Lung (tissue), 12 donors: ENCODE results near the gene FIGLA. TPM values are rescaled to one million over a fixed set of nuclear protein-coding genes. Genes with fewer than 3 reads are reported as not detected.

Source experiments
- ATAC-seq: fragments of 200-7000 bp; cut with Tn5 transposase; one replicate; pipeline ENCODE4 v1.9.1; 2020; ENCODE audit warnings: moderate number of reproducible peaks; ENCODE audit not compliant: insufficient read depth, low FRiP score
- DNase-seq, 3 donors: peaks; one replicate each; pipeline ENCODE4 v3.0.0-alpha.2; 2013 to 2017
- H3K27ac ChIP-seq, 2 donors: one replicate each; pipeline ENCODE4 v1.5.1; 2013; ENCODE audit warnings: mild to moderate bottlenecking in 2 of 2, moderate library complexity in 2 of 2, control low read depth in 1 of 2, inconsistent platforms in 1 of 2, low read depth in 1 of 2, low read length in 1 of 2
- H3K27me3 ChIP-seq, 3 donors: one replicate each; pipeline ENCODE4 v1.5.1; 2013; ENCODE audit warnings: low read length in 2 of 3; ENCODE audit not compliant: control insufficient read depth in 3 of 3, insufficient read depth in 3 of 3
- H3K36me3 ChIP-seq, 4 donors: one replicate each; pipeline ENCODE4 v1.5.1; 2013; ENCODE audit warnings: low read length in 4 of 4, mild to moderate bottlenecking in 1 of 4, moderate library complexity in 1 of 4; ENCODE audit not compliant: control insufficient read depth in 4 of 4, insufficient read depth in 4 of 4
- H3K4me1 ChIP-seq, 5 donors: one replicate each; pipeline ENCODE4 v1.5.1; 2013; ENCODE audit warnings: low read length in 5 of 5, mild to moderate bottlenecking in 2 of 5, moderate library complexity in 1 of 5; ENCODE audit not compliant: control insufficient read depth in 5 of 5, insufficient read depth in 5 of 5
- H3K4me3 ChIP-seq: one replicate; pipeline ENCODE4 v1.5.1; 2013; ENCODE audit warnings: mild to moderate bottlenecking, control low read depth, moderate library complexity
- H3K9ac ChIP-seq, 2 donors: one replicate each; pipeline ENCODE4 v1.5.1; 2013; ENCODE audit warnings: low read length in 2 of 2, control low read depth in 1 of 2; ENCODE audit not compliant: insufficient read depth in 1 of 2
- H3K9me3 ChIP-seq, 4 donors: one replicate each; pipeline ENCODE4 v1.5.1; 2013; ENCODE audit warnings: low read length in 3 of 4, mild to moderate bottlenecking in 1 of 4, moderate library complexity in 1 of 4; ENCODE audit not compliant: control insufficient read depth in 4 of 4, insufficient read depth in 3 of 4
- CTCF ChIP-seq: IDR thresholded peaks from 2 replicates; pipeline ENCODE4 v1.5.1; 2012; ENCODE audit warnings: mild to moderate bottlenecking; ENCODE audit errors: control extremely low read depth, extremely low read depth
- WGBS, 2 donors: extraction: QIAGEN DNeasy Blood & Tissue Kit; methylation state at CpG; one replicate each; pipeline ENCODE4 v1.1.7; 2013; 5-methylcytosine and 5-hydroxymethylcytosine counted together
- polyA plus RNA-seq, 2 donors: library from polyadenylated mRNA; stranded (reverse); fragments of 200-250 nt; gene quantifications; one replicate each; pipeline ENCODE4 v1.2.1, GENCODE V29; 2013
- total RNA-seq, 2 donors: library from RNA; depleted of rRNA in 1 of 2; stranded (reverse); fragments of >200 nt in 1 of 2; gene quantifications; one replicate each; pipeline ENCODE4 v1.2.1, GENCODE V29; 2014 to 2021
- donor health status: control.
- donor health status: control.
- donor health status: Bipolar disorder and iron deficiency.
- donor health status: healthy.
- donor health status: DM: yes; HTN: yes; CAD: no.

FIGLA gene
- total and polyA plus RNA-seq, 4 donors: 0.31 to 0.53 TPM; not detected in 2

DNA sequence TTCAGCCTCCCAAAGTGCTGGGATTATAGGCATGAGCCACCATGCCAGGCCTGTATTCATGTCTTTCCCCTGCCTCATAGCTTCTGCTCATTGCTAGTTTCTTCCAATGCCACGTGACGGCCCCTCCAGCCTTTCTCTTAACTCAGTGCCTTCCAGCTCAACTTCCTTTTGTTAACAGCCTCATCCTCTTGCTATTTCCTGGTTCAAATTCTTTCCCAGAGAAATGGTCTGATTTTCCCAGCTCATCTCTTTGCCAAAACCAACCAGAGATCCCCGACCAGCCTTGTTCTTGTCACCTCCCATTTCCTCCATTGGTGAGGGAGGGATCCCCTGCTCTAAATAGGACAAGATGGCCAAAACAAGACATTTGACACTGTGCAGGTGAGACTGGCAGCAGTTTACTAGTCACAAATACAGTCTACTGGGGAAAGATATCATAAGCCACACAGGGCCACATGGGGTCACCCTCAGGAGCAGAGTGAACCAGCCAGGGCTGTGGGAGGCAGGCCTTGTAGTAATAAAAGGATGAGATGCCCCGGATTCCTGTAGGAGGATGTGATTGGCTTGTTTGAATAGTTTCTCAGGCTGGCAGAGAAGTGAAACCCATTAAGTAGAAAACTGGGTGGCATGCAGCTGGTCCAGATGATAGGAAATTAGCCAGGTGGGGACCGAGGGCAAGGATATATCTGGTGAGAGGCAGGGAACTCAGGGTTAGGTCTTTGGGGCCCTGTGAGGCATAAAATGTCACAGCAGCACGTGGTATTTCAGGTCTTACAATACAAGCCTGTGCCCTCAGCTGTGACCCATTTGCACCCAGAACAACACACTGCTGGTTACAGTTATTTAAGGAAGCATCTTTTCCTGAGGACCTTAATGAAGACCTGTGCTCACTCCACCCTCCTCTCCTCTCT lies 38.7 kb upstream of the FIGLA start:
- no peak for ATAC-seq
- Histone ChIP-seq H3K27me3 (peaks cover 0 to 7% (median 0%) of the 10 kb centered on the region in 3 donors), H3K4me1 (peaks cover 0 to 5% (median 0%) of the 10 kb centered on the region in 5 donors), H3K27ac (peak overlapping the region in 1 of 2 donors; percentile 4), H3K4me3 (no peak overlapping the region), H3K9me3 (no peaks in the 10 kb centered on the region), H3K9ac (no peak overlapping the region), H3K36me3 (no peaks in the 10 kb centered on the region)
- DNase-seq: no peak
- WGBS, 2 donors: 58 to 67% methylated on average over 6 of the region's 6 CpGs
- no peak for TF ChIP-seq CTCF

GRCh38 chr2:70828115-70828514 lies 37.7 kb upstream of the FIGLA start:
- H3K27me3 ChIP-seq: peaks cover 0 to 7% (median 0%) of the 10 kb centered on the region in 3 donors
- no peak overlapping the region for H3K4me3 ChIP-seq
- ATAC-seq: no peak
- 79 to 84% methylated on average over 5 of the region's 5 CpGs for WGBS, 2 donors
- H3K9me3 ChIP-seq: no peaks in the 10 kb centered on the region
- no peaks in the 10 kb centered on the region for H3K36me3 ChIP-seq
- no peak for TF ChIP-seq CTCF
- H3K27ac ChIP-seq: no peak overlapping the region
- no peak overlapping the region for H3K9ac ChIP-seq
- no peak for DNase-seq
- peaks cover 0 to 5% (median 0%) of the 10 kb centered on the region in 5 donors for H3K4me1 ChIP-seq

GRCh38 chr2:70827388-70827787 lies 36.9 kb upstream of the FIGLA start:
- ATAC-seq: no peak
- Histone ChIP-seq H3K9ac (no peak overlapping the region), H3K27ac (no peak overlapping the region), H3K4me3 (no peak overlapping the region), H3K36me3 (no peaks in the 10 kb centered on the region), H3K27me3 (peaks cover 0 to 7% (median 0%) of the 10 kb centered on the region in 3 donors), H3K9me3 (no peaks in the 10 kb centered on the region), H3K4me1 (peaks cover 0 to 5% (median 0%) of the 10 kb centered on the region in 5 donors)
- 52 to 64% methylated on average over 5 of the region's 5 CpGs for WGBS, 2 donors
- no peak for TF ChIP-seq CTCF
- DNase-seq: no peak
